ENCODE measurements around the gene C14orf132.

Gene C14orf132

GRCh38 chr14:96140952-96141351, 101.8 kb downstream of the C14orf132 start:
- no peak for ATAC-seq (ENCODE audit: insufficient read depth, low read depth)
- no peaks in the 10 kb centered on the region for H3K79me2 ChIP-seq (ENCODE audit: insufficient read depth, low read length)
- no peak for DNase-seq
- H3K27me3 ChIP-seq (ENCODE audit: insufficient read depth, low read length, poor library complexity) = no peaks in the 10 kb centered on the region
- no peak overlapping the region for H3K9ac ChIP-seq (ENCODE audit: low read depth, low read length)
- no peak overlapping the region for H2AFZ ChIP-seq (ENCODE audit: low read depth, low read length)
- no peaks in the 10 kb centered on the region for H4K20me1 ChIP-seq (ENCODE audit: insufficient read depth, low read length)
- H3K4me3 ChIP-seq (ENCODE audit: low read depth in 1 of 2, low read length in 2 of 2) = no peak overlapping the region
- no peak overlapping the region for H3K27ac ChIP-seq (ENCODE audit: low read length)
- no peak for TF ChIP-seq CTCF (IDR thresholded peaks at IDR 0.05; ENCODE audit: borderline replicate concordance, extremely low read depth, low read length, poor library complexity, severe bottlenecking)
- no peak for TF ChIP-seq EZH2 (IDR thresholded peaks at IDR 0.05; ENCODE audit: borderline replicate concordance, low read depth, low read length, severe bottlenecking)
- peaks cover 3% of the 10 kb centered on the region for H3K9me3 ChIP-seq (ENCODE audit: insufficient read depth, low read length, severe bottlenecking)
- H3K4me1 ChIP-seq (ENCODE audit: insufficient read depth, low read length) = no peaks in the 10 kb centered on the region
- no peaks in the 10 kb centered on the region for H3K36me3 ChIP-seq (ENCODE audit: insufficient read depth, low read length)
- H3K4me2 ChIP-seq (ENCODE audit: insufficient read depth, low read length) = no peak overlapping the region
